ENCODE data around the gene EPGN.

GRCh38 chr4:74334636-74335035 is 26.4 kb downstream of the EPGN start:
- TF ChIP-seq CTCF (IDR thresholded peaks at IDR 0.05; ENCODE audit: insufficient read depth, low read depth, low read length) (no peak), EZH2 (IDR thresholded peaks at IDR 0.05; ENCODE audit: insufficient read depth, low read length) (no peak)

Data from astrocyte (in vitro differentiated cells and primary cell).